GM19351 (cell line): ENCODE results near the gene OR51V1.

ENCODE experiments used
- ATAC-seq: cut with Tn5 transposase; IDR thresholded peaks from one replicate; pipeline ENCODE4 v1.9.1; 2021; ENCODE audit warnings: mild to moderate bottlenecking, moderate library complexity; ENCODE audit not compliant: unreplicated experiment

The OR51V1 gene

DNA sequence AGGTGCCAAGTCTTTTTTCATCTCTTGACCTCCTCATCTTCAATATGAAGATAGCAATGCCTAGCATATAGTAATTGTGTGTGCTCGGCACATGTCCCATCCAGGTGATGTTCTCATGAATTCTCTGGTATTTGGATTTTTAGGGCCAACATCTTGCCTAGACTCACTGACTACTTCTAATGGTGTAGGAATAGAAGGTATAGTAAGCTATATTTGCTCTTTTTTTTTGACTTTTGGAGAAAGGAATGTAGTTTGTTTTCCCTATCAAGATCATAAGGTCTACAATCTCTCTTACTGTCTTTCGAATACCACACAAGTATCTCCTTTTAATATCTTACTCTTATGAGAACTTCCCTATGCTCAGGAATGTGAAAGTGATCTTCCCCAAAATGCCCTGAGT, 30.6 kb upstream of the OR51V1 start:
- no peak for ATAC-seq

DNA sequence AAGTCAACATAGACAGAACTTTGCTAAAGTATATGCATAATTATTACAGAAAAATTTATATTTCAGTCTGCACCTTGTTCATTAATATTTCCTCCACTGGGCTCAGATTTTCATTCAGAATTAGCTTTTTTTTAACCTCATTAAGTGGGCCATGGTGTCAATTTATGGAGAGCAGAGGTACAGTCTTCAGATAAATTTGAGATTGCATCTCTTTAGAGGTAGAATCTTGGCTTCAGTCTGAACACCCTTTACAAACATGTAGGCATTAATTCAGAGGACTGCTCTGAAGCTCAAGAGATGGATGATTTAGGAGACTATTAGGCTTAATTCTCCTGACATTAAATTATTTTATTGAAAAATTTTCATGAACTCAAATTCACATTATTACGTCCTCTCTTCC, 29.8 kb upstream of the OR51V1 start:
- no peak for ATAC-seq

DNA sequence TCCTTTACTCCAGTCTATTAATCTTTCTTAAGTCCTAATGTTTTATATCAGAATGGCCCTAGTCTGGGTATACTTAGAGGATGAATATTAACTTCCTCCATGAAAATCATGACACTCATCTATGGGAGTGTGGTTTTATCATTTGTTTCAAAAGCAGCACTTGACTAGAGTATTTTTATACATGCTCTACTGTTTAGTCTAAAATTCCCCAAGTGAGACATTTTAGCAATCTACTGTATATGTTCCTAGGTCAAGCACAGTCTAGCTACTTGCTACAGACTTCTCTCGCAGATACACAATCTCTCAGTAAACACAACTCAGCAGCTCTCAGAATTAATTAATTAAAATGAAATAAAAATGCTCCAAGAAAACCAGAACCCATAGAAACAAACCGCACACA, 29.3 kb upstream of the OR51V1 start:
- ATAC-seq = no peak

GRCh38 chr11:5229356-5229755, 28.9 kb upstream of the OR51V1 start:
- no peak for ATAC-seq

- no peak for ATAC-seq
Observed at GRCh38 chr11:5228124-5228523, 27.6 kb upstream of the OR51V1 start.

- ATAC-seq = no peak
Observed at GRCh38 chr11:5227681-5228080, 27.2 kb upstream of the OR51V1 start.

- ATAC-seq = no peak
Observed at GRCh38 chr11:5226732-5227310, 26.3 kb upstream of the OR51V1 start, which contains the start of gene HBB. Gene HBB (minus strand): TSS chr11:5227071. CDS start chr11:5227021, 50 bp downstream.

- no peak for ATAC-seq
Observed at GRCh38 chr11:5225480-5225871, 25.0 kb upstream of the OR51V1 start.

- ATAC-seq = no peak
Observed at GRCh38 chr11:5224538-5225479, 24.3 kb upstream of the OR51V1 start.

GRCh38 chr11:5223686-5224085, 23.2 kb upstream of the OR51V1 start:
- no peak for ATAC-seq

DNA sequence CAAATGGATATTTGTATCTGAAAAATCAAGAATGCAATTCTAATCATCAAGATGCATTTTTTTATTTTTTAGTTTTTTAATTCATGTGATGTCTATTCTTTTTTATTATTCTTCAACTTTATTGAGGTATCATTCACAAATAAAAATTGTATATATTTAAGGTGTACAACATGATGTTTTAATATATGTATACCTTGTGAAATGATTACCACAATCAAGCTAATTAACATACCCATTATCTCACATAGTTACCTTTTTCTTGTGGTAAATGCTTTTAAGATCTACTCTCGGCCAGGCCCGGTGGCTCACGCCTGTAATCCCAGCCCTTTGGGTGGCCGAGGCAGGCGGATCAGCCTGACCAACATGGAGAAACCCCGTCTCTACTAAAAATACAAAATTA, 22.7 kb upstream of the OR51V1 start:
- ATAC-seq = no peak

GRCh38 chr11:5210376-5210885, 9.9 kb upstream of the OR51V1 start:
- no peak for ATAC-seq

DNA sequence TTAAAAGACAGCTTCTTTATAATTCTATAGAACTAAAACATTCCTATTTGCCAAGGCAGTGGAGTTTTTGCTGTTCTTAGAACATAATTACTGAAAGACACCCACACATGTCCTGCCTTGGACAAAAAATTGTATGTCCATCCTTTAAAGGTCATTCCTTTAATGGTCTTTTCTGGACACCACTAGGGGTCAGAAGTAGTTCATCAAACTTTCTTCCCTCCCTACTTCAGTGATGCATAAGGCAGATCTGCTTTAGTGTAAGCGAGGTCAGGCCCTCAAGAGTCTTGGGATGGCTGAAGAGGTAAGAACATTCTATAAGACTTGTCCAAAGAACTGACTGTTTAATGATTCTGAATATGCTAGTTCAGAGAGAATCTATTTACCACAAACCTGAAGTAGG, 4.3 kb upstream of the OR51V1 start:
- ATAC-seq = peak; percentile 88

GRCh38 chr11:5203366-5203765, 2.9 kb upstream of the OR51V1 start:
- no peak for ATAC-seq

DNA sequence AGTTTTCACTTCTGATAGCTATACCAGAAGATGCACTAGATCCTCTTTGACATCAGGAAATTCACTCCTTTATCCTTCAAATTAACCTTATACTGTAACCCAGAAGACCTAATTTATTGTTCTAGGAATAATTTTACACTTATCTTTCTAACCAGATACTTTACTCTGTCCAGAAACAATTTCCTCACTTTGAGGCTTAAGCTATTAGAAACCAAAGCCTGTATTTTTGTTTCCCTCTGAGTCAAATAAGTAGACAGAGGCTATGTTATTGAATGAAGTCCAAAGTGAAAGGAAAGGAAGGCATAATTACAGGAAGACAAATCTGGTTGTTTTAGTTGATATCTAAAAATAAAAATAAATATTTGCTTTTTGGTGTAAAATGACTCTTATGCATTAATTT, 2.2 kb downstream of the OR51V1 start:
- no peak for ATAC-seq

DNA sequence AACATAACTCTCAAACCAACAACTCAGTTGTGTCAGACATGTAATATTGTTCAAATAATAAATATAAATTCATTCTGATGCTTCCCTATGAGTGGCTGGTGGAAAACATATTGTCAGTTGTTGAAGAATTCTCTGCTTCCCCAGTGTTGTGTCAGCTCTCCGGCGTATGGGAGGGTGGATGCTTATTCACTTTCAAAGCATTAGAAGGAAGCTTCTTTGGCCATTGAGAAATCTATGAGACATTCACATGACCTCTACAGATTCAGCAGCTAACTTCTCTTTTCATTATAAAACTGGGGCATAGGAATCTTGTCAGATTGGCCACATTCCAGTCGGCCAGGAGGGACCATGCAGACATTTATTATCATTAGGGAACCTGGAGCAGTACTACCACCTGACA, 2.9 kb downstream of the OR51V1 start:
- no peak for ATAC-seq

- no peak for ATAC-seq
Observed at GRCh38 chr11:5196731-5197130, 3.8 kb downstream of the OR51V1 start.

- ATAC-seq = no peak
Observed at GRCh38 chr11:5196067-5196466, 4.4 kb downstream of the OR51V1 start.

DNA sequence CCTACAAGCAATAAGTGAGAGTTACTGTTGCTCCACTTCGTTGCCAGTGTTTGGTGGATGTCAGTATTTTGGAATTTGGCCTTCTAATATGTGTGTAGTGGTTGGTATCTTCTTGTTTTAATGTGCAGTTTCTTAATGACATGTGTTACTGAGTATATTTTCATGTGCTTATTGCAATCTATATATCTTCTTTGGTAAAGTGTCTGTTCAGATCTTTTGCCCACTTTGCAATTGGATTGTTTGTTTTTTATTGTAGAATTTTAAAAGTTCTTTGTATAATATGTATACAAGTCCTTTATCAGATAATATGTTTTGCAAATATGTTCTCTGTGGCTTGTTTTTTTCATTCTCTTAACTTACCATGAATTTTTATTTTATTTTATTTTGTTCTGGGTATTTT, 7.7 kb downstream of the OR51V1 start:
- ATAC-seq = no peak

DNA sequence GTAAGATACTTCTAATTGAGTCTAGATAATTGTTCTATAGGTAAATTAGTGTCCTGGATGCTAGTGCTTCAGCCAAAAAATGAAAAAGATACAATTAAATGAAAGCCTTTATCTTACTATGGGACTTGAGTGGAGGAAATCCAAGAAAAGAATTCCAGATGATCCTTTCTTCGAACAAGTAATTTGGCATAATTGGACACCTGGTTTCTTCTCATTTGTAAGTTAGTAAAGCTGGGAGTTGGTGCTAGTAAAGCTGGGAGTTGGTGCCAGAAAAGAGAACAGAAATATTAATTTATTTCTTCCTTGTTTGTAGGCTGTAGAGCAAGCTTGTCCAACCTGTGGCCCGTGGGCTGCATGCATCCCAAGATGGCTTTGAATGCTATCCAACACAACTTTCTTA, 12.3 kb downstream of the OR51V1 start:
- ATAC-seq = no peak

GRCh38 chr11:5178046-5178837, 22.2 kb downstream of the OR51V1 start:
- no peak for ATAC-seq
